ENCODE results near the gene EEF1A2. TPM values are rescaled to one million over a fixed set of nuclear protein-coding genes. Genes with fewer than 3 reads are reported as not detected.

EEF1A2 gene
- polyA plus RNA-seq, 1 donor from 2014 or later: not detected

DNA sequence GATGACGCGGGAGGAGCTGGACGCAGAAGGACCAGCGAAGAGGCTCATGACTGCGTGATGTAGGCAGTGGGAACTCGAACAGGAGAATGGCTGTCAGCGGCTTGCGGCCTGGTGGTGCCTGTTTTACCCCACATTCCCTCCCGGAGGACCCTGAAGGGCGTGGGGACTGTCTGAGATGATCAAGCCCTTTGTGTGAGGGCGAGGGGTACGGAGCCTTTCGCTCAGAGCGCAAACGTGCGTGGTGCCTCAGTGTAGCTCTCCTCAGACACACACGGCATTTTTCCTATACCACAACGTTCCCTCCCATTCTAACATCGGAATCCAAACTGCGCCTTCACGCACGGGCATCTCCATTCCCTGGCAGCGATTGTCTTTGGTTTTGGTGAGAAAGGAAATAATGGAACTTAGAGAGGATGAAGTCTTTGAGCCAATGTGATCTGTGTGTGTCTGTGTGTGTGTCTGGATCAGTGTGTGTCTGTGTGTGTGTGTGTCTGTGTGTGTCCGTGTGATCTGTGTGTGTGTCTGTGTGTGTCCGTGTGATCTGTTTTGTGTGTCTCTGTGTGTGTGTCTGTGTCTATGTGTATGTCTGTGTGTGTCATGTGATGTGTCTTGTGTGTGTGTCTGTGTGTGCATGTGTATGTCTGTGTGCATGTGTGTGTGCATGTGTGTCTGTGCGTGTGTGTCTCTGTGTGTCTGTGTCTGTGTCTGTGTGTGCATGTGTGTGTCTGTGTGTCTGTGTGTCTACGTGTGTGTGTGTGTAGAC lies 33.0 kb upstream of the EEF1A2 start:
- H3K4me3 Mint-ChIP-seq: peak overlapping the region in 1 of 4 donors; percentile 35

DNA sequence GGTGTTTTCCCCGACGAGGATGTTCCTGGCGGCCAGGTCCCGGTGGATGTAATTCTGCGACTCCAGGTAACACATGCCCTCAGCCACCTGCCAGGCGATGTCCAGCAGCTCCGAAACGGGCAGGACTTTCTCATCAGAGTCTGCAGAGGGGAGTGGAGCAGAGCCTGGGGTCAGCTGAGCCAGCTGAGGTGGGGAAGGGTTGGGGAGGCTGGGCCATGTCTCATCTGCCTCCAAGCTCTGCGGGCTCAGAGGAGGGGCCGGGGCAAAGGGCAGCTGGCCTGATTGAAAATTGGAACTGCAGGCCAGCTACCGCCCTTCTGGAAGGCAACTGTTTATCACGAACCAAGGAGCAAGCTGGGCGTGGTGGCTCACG lies 31.9 kb upstream of the EEF1A2 start:
- peaks cover 8% of the 10 kb centered on the region for H3K27me3 Mint-ChIP-seq
- H3K4me1 Mint-ChIP-seq: peaks cover 7 to 24% (median 21%) of the 10 kb centered on the region in 3 donors
- no peak overlapping the region for H3K27ac Mint-ChIP-seq
- peaks cover 1% of the 10 kb centered on the region for H3K36me3 Mint-ChIP-seq
- H3K4me3 Mint-ChIP-seq: no peak overlapping the region
- H3K9me3 Mint-ChIP-seq: no peaks in the 10 kb centered on the region

More for the DNA sequence above, 33.0 kb upstream of the EEF1A2 start:
- peak overlapping the region; percentile 0 to 48 (median 6) for H3K27ac Mint-ChIP-seq
- H3K9me3 Mint-ChIP-seq: no peaks in the 10 kb centered on the region
- peaks cover 7 to 23% (median 19%) of the 10 kb centered on the region in 3 donors for H3K4me1 Mint-ChIP-seq
- peaks cover 1% of the 10 kb centered on the region for H3K36me3 Mint-ChIP-seq
- H3K27me3 Mint-ChIP-seq: peaks cover 8% of the 10 kb centered on the region

DNA sequence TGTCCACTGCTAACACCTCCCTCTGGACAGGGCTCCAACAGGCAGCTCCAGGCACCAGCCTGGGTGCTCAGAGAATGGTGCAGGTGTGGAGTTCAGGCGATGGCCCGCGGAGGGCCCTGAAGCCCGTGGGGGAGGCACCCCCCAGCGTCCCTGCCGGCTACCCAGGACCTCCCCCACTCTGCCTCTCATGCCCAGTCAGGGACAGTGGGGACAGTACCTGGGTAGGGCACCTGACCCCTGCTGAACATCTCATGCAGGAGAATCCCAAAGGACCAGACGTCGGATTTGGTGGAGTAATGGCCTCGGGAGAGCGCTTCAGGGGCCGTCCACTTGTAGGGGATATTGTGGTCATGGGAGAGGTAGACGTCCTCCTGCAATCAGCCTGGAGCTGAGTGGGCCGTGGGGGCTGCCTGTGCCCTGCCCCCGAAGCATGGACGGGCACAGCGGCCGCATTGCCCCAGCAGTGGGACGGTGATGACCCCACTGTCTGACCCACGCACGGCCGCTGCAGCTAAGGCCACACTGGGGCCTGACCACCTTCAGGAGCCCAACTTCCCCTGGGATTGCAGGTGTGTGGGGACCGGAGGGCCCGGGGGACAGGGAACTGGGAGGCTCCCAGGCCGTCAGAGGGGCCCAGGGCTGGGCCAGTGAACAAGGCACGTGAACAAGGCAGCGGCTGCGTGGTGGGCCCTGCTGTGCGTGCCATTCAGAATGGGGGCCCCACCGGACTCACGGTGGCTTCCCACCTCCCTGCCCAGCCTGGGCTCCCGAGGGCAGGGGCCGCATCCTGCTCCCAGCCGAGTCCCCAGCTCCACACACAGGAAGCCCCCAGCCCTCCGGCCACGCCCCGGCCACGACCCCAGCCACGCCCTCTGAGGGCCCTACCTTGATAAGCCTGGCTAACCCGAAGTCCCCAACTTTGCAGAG lies 31.2 kb upstream of the EEF1A2 start:
- Mint-ChIP-seq H3K27ac (no peak overlapping the region), H3K4me3 (no peak overlapping the region), H3K4me1 (peaks cover 7 to 28% (median 21%) of the 10 kb centered on the region in 3 donors), H3K9me3 (no peaks in the 10 kb centered on the region), H3K36me3 (no peaks in the 10 kb centered on the region), H3K27me3 (peaks cover 8% of the 10 kb centered on the region)

DNA sequence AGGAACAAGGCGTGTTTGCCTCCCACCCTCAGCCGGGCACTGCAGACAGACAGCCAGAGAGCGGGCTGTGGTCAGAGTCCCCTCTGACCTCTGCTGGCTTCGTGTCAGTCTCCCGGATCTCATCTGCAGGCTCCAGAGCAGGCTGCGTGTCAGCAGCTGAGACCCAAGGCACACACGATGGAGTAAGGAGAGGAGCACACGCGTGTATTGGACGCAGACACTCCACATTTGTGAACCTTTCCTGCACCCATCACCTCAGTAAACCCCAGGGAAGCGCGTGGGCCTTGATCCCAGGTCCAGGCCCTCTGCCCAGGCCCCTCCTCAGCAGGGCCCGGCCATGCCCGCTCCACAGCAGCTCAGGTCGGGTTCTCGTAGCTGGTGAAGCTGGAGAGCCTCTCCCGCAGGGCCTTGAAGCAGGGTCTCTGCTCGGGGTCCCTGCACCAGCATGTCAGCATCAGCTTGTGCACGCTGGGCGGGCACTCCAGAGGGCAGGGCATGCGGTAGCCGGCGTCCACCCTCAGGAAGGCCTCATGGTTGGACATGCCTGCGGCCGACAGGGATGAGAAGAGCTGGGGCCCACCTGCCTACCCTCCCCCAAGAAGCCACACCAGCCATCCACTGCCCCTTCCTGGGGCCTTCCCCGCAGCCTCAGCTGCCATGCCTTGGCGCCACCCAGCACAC lies 30.4 kb upstream of the EEF1A2 start:
- Mint-ChIP-seq H3K36me3 (peaks cover under 1% of the 10 kb centered on the region), H3K9me3 (peaks cover 0 to under 1% (median 0%) of the 10 kb centered on the region in 3 donors), H3K4me1 (peaks cover 7 to 31% (median 21%) of the 10 kb centered on the region in 3 donors), H3K27ac (peak overlapping the region in 1 of 3 donors; percentile 92), H3K27me3 (peaks cover 8% of the 10 kb centered on the region), H3K4me3 (peak overlapping the region in 1 of 4 donors; percentile 71)

DNA sequence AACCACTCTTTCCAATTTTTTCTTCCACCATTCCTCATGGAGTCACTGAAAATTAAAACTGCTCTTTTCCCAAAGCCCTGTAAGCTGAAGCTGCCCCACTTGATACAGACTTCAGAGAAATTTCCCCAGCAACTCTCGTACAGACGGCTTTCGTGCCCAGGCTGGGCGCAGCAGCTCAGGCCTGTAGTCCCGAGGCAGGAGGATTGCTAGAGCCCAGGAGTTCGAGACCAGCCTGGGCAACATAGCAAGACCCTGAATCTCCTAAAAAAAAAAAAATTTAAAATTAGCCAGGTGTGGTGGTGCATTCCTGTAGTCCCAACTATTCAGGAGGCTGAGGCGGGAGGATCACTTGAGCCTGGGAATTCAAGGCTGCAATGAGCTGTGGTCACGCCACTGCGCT lies 28.3 kb upstream of the EEF1A2 start:
- peak overlapping the region in 1 of 3 donors; percentile 91 for H3K27ac Mint-ChIP-seq
- peaks cover 8 to 31% (median 24%) of the 10 kb centered on the region in 3 donors for H3K4me1 Mint-ChIP-seq
- peaks cover 8% of the 10 kb centered on the region for H3K27me3 Mint-ChIP-seq
- H3K4me3 Mint-ChIP-seq: peak overlapping the region in 3 of 4 donors; percentile 12 to 70 (median 53)
- peaks cover 0 to 6% (median 0%) of the 10 kb centered on the region in 3 donors for H3K9me3 Mint-ChIP-seq
- H3K36me3 Mint-ChIP-seq: peaks cover 2% of the 10 kb centered on the region

DNA sequence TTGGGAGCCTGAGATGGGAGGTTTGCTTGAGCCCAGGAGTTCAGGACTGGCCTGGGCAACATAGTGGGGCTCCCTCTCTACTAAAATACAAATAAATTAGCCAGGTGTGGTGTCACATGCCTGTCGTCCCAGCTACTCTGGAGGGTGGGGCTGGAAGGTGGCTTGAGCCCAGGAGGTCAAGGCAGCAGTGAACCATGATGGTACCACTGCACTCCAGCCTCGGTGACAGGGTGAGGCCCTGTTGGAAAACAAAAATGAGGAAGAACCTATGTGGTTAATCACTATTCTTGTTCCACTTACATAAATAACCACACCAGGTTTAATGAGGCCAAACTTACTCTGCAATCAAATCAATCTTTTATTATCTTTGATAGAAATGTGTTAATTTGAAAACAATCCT lies 27.1 kb upstream of the EEF1A2 start:
- Mint-ChIP-seq H3K27me3 (peaks cover 8% of the 10 kb centered on the region), H3K27ac (peak overlapping the region in 1 of 3 donors; percentile 60), H3K9me3 (peaks cover 0 to 6% (median 0%) of the 10 kb centered on the region in 3 donors), H3K4me1 (peaks cover 8 to 26% (median 21%) of the 10 kb centered on the region in 3 donors), H3K36me3 (peaks cover 2% of the 10 kb centered on the region), H3K4me3 (peak overlapping the region in 3 of 4 donors; percentile 16 to 76 (median 17))

DNA sequence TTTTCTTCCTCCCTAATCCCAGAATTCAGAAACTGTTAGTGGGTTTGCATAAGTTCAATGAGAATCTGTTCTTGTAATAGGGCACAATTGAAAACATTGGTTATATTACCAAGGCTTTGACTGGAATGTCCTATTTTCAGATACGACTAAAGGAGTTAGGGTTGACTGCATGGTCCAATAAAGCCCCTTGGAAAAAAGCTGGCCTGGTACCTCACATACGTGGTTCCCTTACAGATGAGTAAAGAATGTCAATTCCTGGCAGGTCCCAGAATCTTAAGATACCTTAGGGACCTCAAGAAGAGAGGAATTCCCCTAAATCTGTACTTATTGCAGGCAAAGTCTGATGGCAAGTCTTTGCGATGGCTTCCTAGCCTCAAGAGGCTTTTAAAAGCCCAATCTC lies 26.3 kb upstream of the EEF1A2 start:
- Mint-ChIP-seq H3K4me1 (peaks cover 8 to 26% (median 21%) of the 10 kb centered on the region in 3 donors), H3K27me3 (peaks cover 8% of the 10 kb centered on the region), H3K36me3 (peaks cover 2% of the 10 kb centered on the region), H3K27ac (peak overlapping the region in 1 of 3 donors; percentile 52), H3K9me3 (peaks cover 0 to 6% (median 0%) of the 10 kb centered on the region in 3 donors), H3K4me3 (peak overlapping the region in 3 of 4 donors; percentile 12 to 90 (median 65))

DNA sequence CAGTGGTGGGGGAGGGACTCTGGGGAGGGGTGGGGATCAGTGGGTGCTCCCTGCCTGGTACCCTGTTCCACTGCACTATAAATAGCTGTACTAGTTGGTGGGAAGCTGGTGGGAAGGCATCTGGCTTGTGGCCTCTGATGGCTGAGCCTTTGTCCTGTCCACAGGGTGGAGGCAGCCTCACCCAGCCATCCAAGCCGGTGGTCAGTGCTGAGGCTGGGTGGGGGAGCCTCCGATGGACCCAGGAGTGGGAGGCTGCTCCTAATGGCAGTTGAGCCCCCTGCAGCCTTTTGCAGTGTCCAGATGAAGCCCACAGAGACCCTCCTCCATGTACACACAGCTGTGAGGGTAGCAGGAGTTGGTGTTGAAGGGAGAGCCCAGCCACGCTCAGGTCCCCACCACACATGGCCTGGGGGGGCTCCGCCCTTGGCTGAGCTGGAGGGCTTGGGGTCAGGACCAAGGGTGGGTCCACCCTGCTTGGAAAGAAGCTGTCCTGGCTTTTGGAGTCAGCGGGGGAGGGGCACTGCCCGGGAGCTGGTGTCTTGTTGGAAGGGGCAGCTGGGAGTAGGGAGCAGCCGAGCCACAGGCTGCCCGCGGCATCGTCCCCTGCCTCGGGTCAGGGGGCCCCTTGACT lies 24.2 kb upstream of the EEF1A2 start:
- H3K27me3 Mint-ChIP-seq: peaks cover 3% of the 10 kb centered on the region
- peaks cover 5 to 22% (median 14%) of the 10 kb centered on the region in 3 donors for H3K4me1 Mint-ChIP-seq
- peaks cover 0 to 6% (median 0%) of the 10 kb centered on the region in 3 donors for H3K9me3 Mint-ChIP-seq
- H3K36me3 Mint-ChIP-seq: peaks cover 2% of the 10 kb centered on the region
- peak overlapping the region; percentile 23 to 55 (median 47) for H3K27ac Mint-ChIP-seq
- peak overlapping the region in 2 of 4 donors; percentile 82 to 90 for H3K4me3 Mint-ChIP-seq

DNA sequence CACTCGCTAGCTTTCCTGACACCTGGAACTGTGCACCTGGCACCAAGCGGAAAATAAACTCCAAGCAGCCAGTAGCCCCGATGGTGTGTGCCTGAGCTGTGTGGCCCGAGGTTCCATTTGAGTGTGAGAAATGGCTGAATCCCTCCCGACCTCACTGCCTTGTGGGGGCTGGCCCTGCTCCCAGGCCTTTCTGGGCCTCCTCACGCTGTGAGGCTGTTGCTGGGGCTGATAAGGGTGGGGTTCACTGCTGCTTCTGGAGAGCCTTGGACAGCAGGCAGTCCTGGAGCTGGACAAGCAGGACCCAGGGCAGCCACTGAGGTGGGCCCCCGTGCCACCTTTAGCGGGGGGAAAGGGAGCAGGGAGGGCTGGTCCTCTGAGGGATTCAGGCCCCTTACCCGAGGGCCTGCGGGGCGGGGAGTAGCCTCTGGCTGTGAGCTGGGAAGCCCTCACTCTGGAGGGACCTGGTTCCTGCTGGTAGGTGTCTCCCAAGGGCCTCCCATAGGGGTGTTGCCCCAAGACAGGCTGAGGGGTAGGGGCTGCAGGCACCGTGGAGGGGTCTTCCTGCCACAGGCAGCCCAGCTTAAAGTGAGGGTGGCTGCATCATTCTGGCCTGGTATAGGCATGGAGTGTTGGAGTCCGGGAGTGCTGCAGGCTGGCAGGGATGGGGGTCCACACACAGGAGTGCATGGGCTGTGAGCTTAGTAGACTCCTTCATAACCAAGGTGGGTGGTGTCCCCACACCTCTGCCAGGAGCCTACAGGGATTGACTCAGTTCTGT lies 23.4 kb upstream of the EEF1A2 start:
- Mint-ChIP-seq H3K9me3 (peaks cover 0 to 6% (median 0%) of the 10 kb centered on the region in 3 donors), H3K27ac (peak overlapping the region in 2 of 3 donors; percentile 47 to 55), H3K4me1 (peaks cover 5 to 16% (median 9%) of the 10 kb centered on the region in 3 donors), H3K4me3 (peak overlapping the region; percentile 28 to 82 (median 75)), H3K36me3 (peaks cover 2% of the 10 kb centered on the region), H3K27me3 (peaks cover 4% of the 10 kb centered on the region)

DNA sequence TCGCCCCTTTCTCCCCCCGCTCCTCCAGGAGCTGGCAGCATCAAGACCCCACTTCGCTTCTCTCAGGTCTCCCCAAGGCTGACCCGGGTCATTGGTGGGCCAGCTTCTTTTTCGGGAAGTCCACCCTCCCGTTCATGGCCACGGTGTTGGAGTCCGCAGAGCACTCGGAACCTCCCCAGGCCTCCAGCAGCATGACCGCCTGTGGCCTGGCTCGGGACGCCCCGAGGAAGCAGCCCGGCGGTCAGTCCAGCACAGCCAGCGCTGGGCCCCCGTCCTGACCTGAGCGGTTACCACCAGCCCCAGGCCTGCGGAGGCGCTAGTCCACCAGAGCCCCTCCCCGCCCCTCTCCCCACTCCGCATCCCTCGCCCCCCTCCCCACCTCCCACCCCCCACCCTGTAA lies 22.7 kb upstream of the EEF1A2 start:
- Mint-ChIP-seq H3K9me3 (peaks cover 0 to 6% (median 0%) of the 10 kb centered on the region in 3 donors), H3K27ac (peak overlapping the region in 1 of 3 donors; percentile 58), H3K27me3 (peaks cover 2% of the 10 kb centered on the region), H3K36me3 (peaks cover 2% of the 10 kb centered on the region), H3K4me1 (peaks cover 4 to 11% (median 9%) of the 10 kb centered on the region in 3 donors), H3K4me3 (peak overlapping the region; percentile 81 to 91 (median 87))

DNA sequence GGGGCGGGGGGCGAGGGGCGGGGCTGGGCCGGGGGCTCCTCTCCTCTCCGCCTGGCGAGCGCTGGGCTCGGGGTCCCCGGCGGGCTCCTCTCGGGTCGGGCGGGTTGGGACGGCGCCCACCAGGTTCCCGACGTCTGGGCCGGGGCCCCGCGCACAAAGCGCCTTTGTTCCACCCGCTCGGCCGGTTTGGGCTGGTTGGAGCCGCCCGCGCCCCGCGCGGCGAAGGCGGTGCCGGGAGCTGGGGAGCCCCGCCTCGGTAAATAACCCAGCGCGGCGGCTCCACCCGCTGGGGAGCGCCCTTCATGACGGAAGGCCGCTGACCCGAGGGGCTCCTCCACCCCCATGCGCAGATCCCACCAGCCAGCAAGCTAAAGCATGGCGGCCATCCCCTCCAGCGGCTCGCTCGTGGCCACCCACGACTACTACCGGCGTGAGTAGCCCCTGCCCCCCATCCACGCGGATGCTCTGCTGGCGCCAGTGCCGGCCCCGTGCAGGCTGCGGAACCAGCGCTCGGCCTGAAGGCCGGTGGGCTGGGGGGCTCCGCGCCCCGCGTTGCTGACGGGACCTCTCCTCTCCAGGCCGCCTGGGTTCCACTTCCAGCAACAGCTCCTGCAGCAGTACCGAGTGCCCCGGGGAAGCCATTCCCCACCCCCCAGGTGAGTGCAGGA lies 22.2 kb upstream of the EEF1A2 start:
- Mint-ChIP-seq H3K4me3 (peak overlapping the region; percentile 81 to 91 (median 87)), H3K27me3 (peaks cover 2% of the 10 kb centered on the region), H3K9me3 (peaks cover 0 to 6% (median 0%) of the 10 kb centered on the region in 3 donors), H3K4me1 (peaks cover 4 to 11% (median 7%) of the 10 kb centered on the region in 3 donors), H3K36me3 (peaks cover 2% of the 10 kb centered on the region), H3K27ac (peak overlapping the region in 1 of 3 donors; percentile 73)

DNA sequence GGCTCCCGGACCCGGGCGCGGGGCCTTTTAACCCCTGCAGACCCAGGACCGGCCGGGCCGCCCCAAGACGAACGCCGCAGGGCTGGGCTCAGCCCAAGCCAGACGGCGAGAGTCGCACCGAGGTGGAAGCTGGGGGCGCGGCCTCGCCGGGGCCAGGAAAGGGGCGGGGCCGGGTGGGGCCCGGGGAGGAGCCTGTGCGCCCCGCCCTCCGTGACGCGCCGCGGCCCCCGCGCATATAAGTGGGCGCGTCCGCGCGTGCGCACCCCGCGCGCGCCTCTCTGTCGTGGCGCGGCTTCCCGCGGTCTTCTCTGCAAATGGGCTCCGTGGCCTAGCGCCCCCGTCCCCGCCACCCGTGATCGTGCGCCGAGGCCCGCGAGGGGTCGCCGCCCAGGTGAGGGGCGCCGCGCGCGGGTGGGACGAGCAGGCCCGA lies 21.6 kb upstream of the EEF1A2 start, which contains the start of gene PPDPF:
Gene PPDPF, plus strand, starts transcription at position 262 of the 430 bp plus-strand sequence. CDS start 544 bp downstream, outside the sequence.
- Mint-ChIP-seq H3K27ac (peak within 1 kb of the TSS in 2 of 3 donors; percentile 78 to 90), H3K36me3 (peaks cover 2% of the 10 kb centered on the region), H3K4me3 (peak within 1 kb of the TSS; percentile 81 to 93 (median 92)), H3K9me3 (peaks cover 0 to 6% (median 0%) of the 10 kb centered on the region in 3 donors), H3K27me3 (peaks cover 4% of the 10 kb centered on the region), H3K4me1 (peaks cover 4 to 11% (median 5%) of the 10 kb centered on the region in 3 donors)
